Caco-2 (cell line): ENCODE results near the gene UBE2K. TPM values are rescaled to one million over a fixed set of nuclear protein-coding genes. Genes with fewer than 3 reads are reported as not detected.
"Not testable (repeated sequence)": the region's sequence is repeated elsewhere in the genome, so short reads cannot be mapped to it uniquely, and the experiment has no call there.

ENCODE experiments used
- BruUV-seq: library from RNA; stranded (reverse); fragments of 400-500 nt; replicated peaks from 2 replicates; lab custom pipeline; 2021; lab: Mats Ljungman, UMichigan
- CTCF ChIA-PET: fragments of 300-600 bp; sonication (Branson Sonifier 250); formaldehyde crosslinking; loops from one replicate; lab custom pipeline; 2022; ENCODE audit warnings: antibody characterized with exemption; lab: Charles Lee
- POLR2A ChIA-PET: fragments of 300-600 bp; sonication (Branson Sonifier 250); formaldehyde crosslinking; loops from one replicate; lab custom pipeline; 2022; ENCODE audit warnings: antibody characterized with exemption; lab: Charles Lee
- DNase-seq, 2 experiments: peaks; one replicate each; pipeline versions ENCODE4 v3.0.0 to v3.0.0-alpha.2; 2020 to 2022
- H3K27me3 ChIP-seq: replicated peaks from 2 replicates; pipeline ENCODE4 v1.6.0; 2011; ENCODE audit warnings: low read length; ENCODE audit not compliant: control insufficient read depth, insufficient read depth
- H3K36me3 ChIP-seq: 2 replicates; pipeline ENCODE4 v1.5.1; 2011; ENCODE audit warnings: low read length; ENCODE audit not compliant: control insufficient read depth, insufficient read depth
- H3K4me1 ChIP-seq: fragments of 250-450 bp; sonication (Bioruptor Pico); 2 replicates; pipeline ENCODE4 v1.5.1; 2020; ENCODE audit warnings: mild to moderate bottlenecking
- H3K4me3 ChIP-seq: 2 replicates; pipeline ENCODE4 v1.5.1; 2011; ENCODE audit warnings: low read depth, mild to moderate bottlenecking, control low read depth, low read length
- H3K9me3 ChIP-seq: fragments of 250-450 bp; sonication (Bioruptor Pico); 2 replicates; pipeline ENCODE4 v1.5.1; 2020; ENCODE audit warnings: mild to moderate bottlenecking, moderate library complexity
- H3K27ac Mint-ChIP-seq: one replicate; pipeline ENCODE4 v1.8.0; 2022; ENCODE audit warnings: mixed read lengths; ENCODE audit not compliant: unreplicated experiment
- H3K27me3 Mint-ChIP-seq: one replicate; pipeline ENCODE4 v1.8.0; 2022; ENCODE audit warnings: mixed read lengths; ENCODE audit not compliant: insufficient read depth, unreplicated experiment
- H3K36me3 Mint-ChIP-seq: one replicate; pipeline ENCODE4 v1.8.0; 2022; ENCODE audit warnings: mild to moderate bottlenecking, mixed read lengths; ENCODE audit not compliant: insufficient read depth, unreplicated experiment
- H3K4me1 Mint-ChIP-seq: one replicate; pipeline ENCODE4 v1.8.0; 2022; ENCODE audit warnings: low read depth, mixed read lengths; ENCODE audit not compliant: unreplicated experiment
- H3K4me3 Mint-ChIP-seq: one replicate; pipeline ENCODE4 v1.8.0; 2022; ENCODE audit warnings: mild to moderate bottlenecking, moderate library complexity, mixed read lengths; ENCODE audit not compliant: unreplicated experiment
- H3K9me3 Mint-ChIP-seq: one replicate; pipeline ENCODE4 v1.8.0; 2022; ENCODE audit warnings: mixed read lengths; ENCODE audit not compliant: unreplicated experiment
- CTCF ChIP-seq, 2 experiments: fragments of 200-600 bp in 1 of 2; IDR thresholded peaks; 1 replicate in 1 of 2; 2 replicates in 1 of 2; pipeline versions ENCODE4 v1.5.1 to v1.8.0; 2011 to 2022; ENCODE audit warnings: antibody characterized with exemption in 1 of 2, control low read depth in 1 of 2, inconsistent platforms in 1 of 2, low read depth in 1 of 2, low read length in 1 of 2, mild to moderate bottlenecking in 1 of 2, moderate library complexity in 1 of 2; ENCODE audit not compliant: insufficient read depth in 1 of 2, severe bottlenecking in 1 of 2, unreplicated experiment in 1 of 2
- intact Hi-C: fragments of 100-400 bp; cut with micrococcal nuclease; formaldehyde crosslinking; loops from one replicate; pipeline ENCODE4 v1.10.0; 2022; ENCODE audit not compliant: unreplicated experiment
- total RNA-seq: library from RNA; stranded (reverse); gene quantifications from 2 replicates; pipeline ENCODE4 v1.2.3, GENCODE V29; 2022

The UBE2K gene
- total RNA-seq, 1 experiment from 2014 or later: 141 TPM

GRCh38 chr4:39700554-39700953 lies 2.6 kb downstream of the UBE2K start:
- H3K4me3 Mint-ChIP-seq: peak overlapping the region; percentile 88
- ChIA-PET POLR2A (no interaction called here), CTCF (interaction anchor here (0.9 kb wide), 1 partner anchor 73 kb away, joined by 4 read pairs; no protein-coding TSS in a partner anchor)
- no peak for TF ChIP-seq CTCF (IDR thresholded peaks at IDR 0.05; ENCODE audit: insufficient read depth in 1 of 2, low read depth in 1 of 2, low read length in 1 of 2, severe bottlenecking in 1 of 2, unreplicated experiment in 1 of 2)
- H3K4me1 ChIP-seq: peaks cover 23% of the 10 kb centered on the region
- H3K4me1 Mint-ChIP-seq: peaks cover 18% of the 10 kb centered on the region
- H3K27me3 ChIP-seq: no peaks in the 10 kb centered on the region
- no peaks in the 10 kb centered on the region for H3K9me3 Mint-ChIP-seq
- intact Hi-C loops: no loop called here
- H3K9me3 ChIP-seq: no peaks in the 10 kb centered on the region
- peaks cover 49% of the 10 kb centered on the region for H3K36me3 Mint-ChIP-seq
- no peaks in the 10 kb centered on the region for H3K27me3 Mint-ChIP-seq
- BruUV-seq: no TSS peak
- no peak overlapping the region for H3K4me3 ChIP-seq
- no peak overlapping the region for H3K27ac Mint-ChIP-seq
- H3K36me3 ChIP-seq: no peaks in the 10 kb centered on the region
- DNase-seq: no peak

- BruUV-seq: no TSS peak
- Mint-ChIP-seq H3K4me1 (peaks cover 12% of the 10 kb centered on the region), H3K27ac (no peak overlapping the region), H3K9me3 (no peaks in the 10 kb centered on the region), H3K27me3 (no peaks in the 10 kb centered on the region), H3K36me3 (peaks cover 62% of the 10 kb centered on the region), H3K4me3 (no peak overlapping the region)
- POLR2A ChIA-PET: no interaction called here
- CTCF ChIA-PET: no interaction called here
- H3K9me3 ChIP-seq: no peaks in the 10 kb centered on the region
- TF ChIP-seq CTCF (IDR thresholded peaks at IDR 0.05; ENCODE audit: insufficient read depth in 1 of 2, low read depth in 1 of 2, low read length in 1 of 2, severe bottlenecking in 1 of 2, unreplicated experiment in 1 of 2): no peak
- H3K4me1 ChIP-seq: peaks cover 24% of the 10 kb centered on the region
- no peak for DNase-seq
- H3K36me3 ChIP-seq: no peaks in the 10 kb centered on the region
- intact Hi-C loops: loop anchor here (1.0 kb wide), 1 partner anchor 175 kb away; the partner anchor contains the start of gene UGDH
- H3K4me3 ChIP-seq: no peak overlapping the region
- H3K27me3 ChIP-seq: no peaks in the 10 kb centered on the region
Observed at GRCh38 chr4:39702716-39703115, 4.8 kb downstream of the UBE2K start.

- intact Hi-C loops, DNase-seq, H3K27ac Mint-ChIP-seq, H3K27me3 Mint-ChIP-seq, POLR2A ChIA-PET, H3K27me3 ChIP-seq, H3K4me3 Mint-ChIP-seq, H3K36me3 ChIP-seq, H3K9me3 Mint-ChIP-seq, H3K4me3 ChIP-seq, H3K9me3 ChIP-seq, CTCF ChIA-PET, BruUV-seq: not testable (repeated sequence)
- peaks cover 27% of the 10 kb centered on the region for H3K4me1 ChIP-seq
- H3K4me1 Mint-ChIP-seq: peaks cover 13% of the 10 kb centered on the region
- peaks cover 56% of the 10 kb centered on the region for H3K36me3 Mint-ChIP-seq
Observed at GRCh38 chr4:39704789-39705188, 6.9 kb downstream of the UBE2K start.

GRCh38 chr4:39706334-39706733 lies 8.4 kb downstream of the UBE2K start:
- TF ChIP-seq CTCF (IDR thresholded peaks at IDR 0.05; ENCODE audit: insufficient read depth in 1 of 2, low read depth in 1 of 2, low read length in 1 of 2, severe bottlenecking in 1 of 2, unreplicated experiment in 1 of 2): no peak
- Histone ChIP-seq H3K4me3 (no peak overlapping the region), H3K4me1 (peaks cover 19% of the 10 kb centered on the region), H3K36me3 (no peaks in the 10 kb centered on the region), H3K9me3 (no peaks in the 10 kb centered on the region), H3K27me3 (no peaks in the 10 kb centered on the region)
- H3K27ac Mint-ChIP-seq: peak overlapping the region; percentile 9
- intact Hi-C loops: no loop called here
- peaks cover 6% of the 10 kb centered on the region for H3K4me1 Mint-ChIP-seq
- H3K4me3 Mint-ChIP-seq: no peak overlapping the region
- BruUV-seq: no TSS peak
- ChIA-PET CTCF (no interaction called here), POLR2A (no interaction called here)
- no peaks in the 10 kb centered on the region for H3K9me3 Mint-ChIP-seq
- no peak for DNase-seq
- H3K36me3 Mint-ChIP-seq: peaks cover 54% of the 10 kb centered on the region
- H3K27me3 Mint-ChIP-seq: no peaks in the 10 kb centered on the region
